GM19240 (cell line): ENCODE data around the gene SNAPC5.

Source experiments
- DNase-seq: peaks from one replicate; pipeline ENCODE4 v3.0.0; 2011; ENCODE audit warnings: low spot score; ENCODE audit not compliant: insufficient read length

SNAPC5 gene

DNA sequence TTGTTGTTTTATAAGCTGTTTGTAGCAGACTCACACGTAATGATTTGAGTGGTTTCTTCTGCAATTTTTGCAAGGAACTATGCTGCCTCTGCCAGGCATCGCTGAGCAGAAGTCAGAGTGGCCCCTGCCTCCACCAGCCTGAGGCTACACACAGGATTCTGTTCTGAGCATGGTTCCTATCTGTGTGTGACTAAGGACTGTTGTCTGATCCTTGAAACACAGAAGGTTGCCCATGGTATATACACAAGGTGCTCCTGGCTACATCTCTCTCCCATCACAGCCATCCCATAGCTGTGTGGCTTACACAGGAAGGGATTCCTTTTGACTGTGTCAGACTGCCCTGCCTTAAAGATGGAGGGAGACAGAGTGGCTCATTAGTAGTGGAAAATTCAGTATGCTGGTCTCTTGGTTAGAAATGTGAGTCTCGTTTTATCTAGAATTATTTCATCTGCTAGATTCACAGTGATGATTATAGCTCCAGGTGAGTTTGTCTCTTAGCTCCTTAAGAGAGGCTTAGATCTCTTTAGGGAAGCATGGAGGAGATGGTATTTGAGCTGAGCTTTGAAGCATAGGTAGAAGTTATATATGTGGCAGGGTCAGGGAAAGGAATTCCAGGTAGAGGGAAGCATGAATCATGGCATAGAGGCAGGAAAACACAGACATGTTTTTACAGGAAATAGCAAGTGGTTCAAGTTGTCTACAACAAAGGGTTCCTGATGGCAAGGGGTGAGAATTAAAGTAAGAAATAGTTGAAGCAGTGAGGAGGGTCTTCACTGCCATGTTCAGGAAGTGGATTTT is 37.5 kb downstream of the SNAPC5 start:
- no peak for DNase-seq

GRCh38 chr15:66456211-66456610 is 41.4 kb downstream of the SNAPC5 start:
- DNase-seq: no peak

GRCh38 chr15:66454143-66454542 is 43.4 kb downstream of the SNAPC5 start:
- DNase-seq: no peak

- DNase-seq: no peak
Measured at GRCh38 chr15:66452971-66453580, 44.5 kb downstream of the SNAPC5 start.

DNA sequence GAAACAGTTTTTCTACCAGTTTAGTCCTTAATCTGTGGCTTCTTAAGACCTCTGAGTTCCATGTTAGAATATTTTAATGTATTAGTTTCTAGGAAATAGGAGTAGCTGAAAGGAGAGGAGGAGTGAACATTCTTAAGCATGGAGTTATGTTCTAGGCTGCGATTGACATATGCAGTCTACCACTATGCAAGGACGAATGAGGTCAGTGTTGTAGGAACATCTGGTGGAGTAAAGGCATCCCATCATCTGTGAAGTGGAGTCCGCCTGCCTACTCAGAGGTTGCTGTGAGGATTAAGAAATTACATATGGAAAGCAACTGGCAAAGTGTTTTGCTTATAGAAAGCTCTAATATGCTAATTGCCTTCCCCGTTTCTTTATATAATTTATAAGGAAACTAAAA is 45.1 kb downstream of the SNAPC5 start:
- DNase-seq: no peak
